IMR-90 (cell line): Measurements from ENCODE around the gene FGF16. TPM values are rescaled to one million over a fixed set of nuclear protein-coding genes. Genes with fewer than 3 reads are reported as not detected.

Source experiments
- ATAC-seq: fragments of 200-7000 bp; cut with Tn5 transposase; 2 replicates; pipeline ENCODE4 v1.9.1; 2020; ENCODE audit warnings: low read depth, mild to moderate bottlenecking, moderate library complexity
- BruUV-seq: library from RNA; stranded (reverse); fragments of 400-500 nt; replicated peaks from 2 replicates; lab custom pipeline; 2021; lab: Mats Ljungman, UMichigan
- CTCF ChIA-PET: fragments of 300-600 bp; formaldehyde crosslinking; extraction: SDS; loops from one replicate; lab custom pipeline; 2021; ENCODE audit warnings: antibody characterized with exemption; lab: Yijun Ruan, JAX
- POLR2A ChIA-PET: fragments of 300-600 bp; sonication (Branson Sonifier 250); formaldehyde crosslinking; loops from one replicate; lab custom pipeline; 2022; ENCODE audit warnings: antibody characterized with exemption; ENCODE audit not compliant: unreplicated experiment; lab: Charles Lee
- DNase-seq: peaks from one replicate; pipeline ENCODE4 v3.0.0; 2013
- H2AFZ ChIP-seq: replicated peaks from 2 replicates; pipeline ENCODE3; 2013; ENCODE audit warnings: low read length, mild to moderate bottlenecking; ENCODE audit not compliant: poor library complexity
- H2AK5ac ChIP-seq: 2 replicates; pipeline ENCODE4 v1.6.1; 2013; ENCODE audit warnings: low read depth, low read length, inconsistent platforms
- H2AK9ac ChIP-seq: replicated peaks from 2 replicates; pipeline ENCODE3; 2013; ENCODE audit warnings: mild to moderate bottlenecking, low read depth, low read length, moderate library complexity; ENCODE audit not compliant: poor library complexity
- H2BK120ac ChIP-seq: 2 replicates; pipeline ENCODE4 v1.6.1; 2013; ENCODE audit warnings: low read depth, low read length, inconsistent platforms
- H2BK15ac ChIP-seq: 3 replicates; pipeline ENCODE4 v1.6.1; 2013; ENCODE audit warnings: low read depth, low read length, inconsistent platforms
- H2BK20ac ChIP-seq: 2 replicates; pipeline ENCODE4 v1.6.1; 2013; ENCODE audit warnings: low read depth, mild to moderate bottlenecking, inconsistent platforms, low read length, moderate library complexity
- H2BK5ac ChIP-seq: 2 replicates; pipeline ENCODE4 v1.6.1; 2013; ENCODE audit warnings: mild to moderate bottlenecking, low read depth, low read length, inconsistent platforms; ENCODE audit not compliant: poor library complexity, severe bottlenecking
- H3K14ac ChIP-seq: replicated peaks from 2 replicates; pipeline ENCODE4 v1.6.1; 2013; ENCODE audit warnings: low read depth, low read length, inconsistent platforms
- H3K18ac ChIP-seq: 2 replicates; pipeline ENCODE4 v1.6.1; 2013; ENCODE audit warnings: low read depth, low read length, control low read depth
- H3K23ac ChIP-seq: 2 replicates; pipeline ENCODE4 v1.6.1; 2013; ENCODE audit warnings: low read depth, low read length, inconsistent platforms
- H3K27ac ChIP-seq: 2 replicates; pipeline ENCODE4 v1.5.1; 2013; ENCODE audit warnings: mild to moderate bottlenecking, control low read depth, low read length; ENCODE audit not compliant: insufficient read depth
- H3K27me3 ChIP-seq: 2 replicates; pipeline ENCODE4 v1.6.1; 2013; ENCODE audit warnings: low read length; ENCODE audit not compliant: control insufficient read depth, insufficient read depth
- H3K36me3 ChIP-seq: 2 replicates; pipeline ENCODE4 v1.6.1; 2013; ENCODE audit warnings: low read length, mixed read lengths; ENCODE audit not compliant: control insufficient read depth, insufficient read depth
- H3K4ac ChIP-seq: 2 replicates; pipeline ENCODE4 v1.6.1; 2013; ENCODE audit warnings: low read depth, low read length, inconsistent platforms
- H3K4me1 ChIP-seq: 2 replicates; pipeline ENCODE4 v1.6.1; 2013; ENCODE audit warnings: low read length, mixed read lengths; ENCODE audit not compliant: control insufficient read depth, insufficient read depth
- H3K4me2 ChIP-seq: 2 replicates; pipeline ENCODE4 v1.6.1; 2013; ENCODE audit warnings: low read depth, mild to moderate bottlenecking, control low read depth, low read length, moderate library complexity
- H3K4me3 ChIP-seq: 2 replicates; pipeline ENCODE4 v1.5.1; 2013; ENCODE audit warnings: low read depth, mild to moderate bottlenecking, control low read depth, low read length, moderate library complexity; ENCODE audit not compliant: insufficient read depth
- H3K56ac ChIP-seq: 2 replicates; pipeline ENCODE4 v1.6.1; 2013; ENCODE audit warnings: low read length, inconsistent platforms; ENCODE audit not compliant: insufficient read depth; ENCODE audit errors: extremely low read depth
- H3K79me1 ChIP-seq, 2 experiments: 2 replicates each; pipeline ENCODE4 v1.6.1; 2013; ENCODE audit warnings: low read length in 2 of 2, inconsistent platforms in 1 of 2, low read depth in 1 of 2
- H3K9ac ChIP-seq: 2 replicates; pipeline ENCODE4 v1.6.1; 2013; ENCODE audit warnings: low read depth, low read length, control low read depth
- H3K9me1 ChIP-seq: 2 replicates; pipeline ENCODE4 v1.6.1; 2013; ENCODE audit warnings: low read length, inconsistent platforms; ENCODE audit not compliant: insufficient read depth
- H3K9me3 ChIP-seq: 2 replicates; pipeline ENCODE4 v1.6.1; 2013; ENCODE audit warnings: low read length; ENCODE audit not compliant: control insufficient read depth, insufficient read depth
- H4K20me1 ChIP-seq: 2 replicates; pipeline ENCODE4 v1.6.1; 2013; ENCODE audit warnings: low read length, inconsistent platforms; ENCODE audit not compliant: insufficient read depth
- H4K5ac ChIP-seq: 2 replicates; pipeline ENCODE4 v1.6.1; 2013; ENCODE audit warnings: mild to moderate bottlenecking, low read depth, low read length, control low read depth
- H4K8ac ChIP-seq, 2 experiments: 2 replicates each; pipeline ENCODE4 v1.6.1; 2013; ENCODE audit warnings: low read depth in 2 of 2, low read length in 2 of 2, control low read depth in 1 of 2, inconsistent platforms in 1 of 2
- H4K91ac ChIP-seq: 2 replicates; pipeline ENCODE4 v1.6.1; 2013; ENCODE audit warnings: low read depth, low read length, inconsistent platforms; ENCODE audit not compliant: insufficient read depth
- BHLHE40 ChIP-seq: fragments of 150-350 bp; IDR thresholded peaks from 2 replicates; pipeline ENCODE4 v1.6.1; 2016; ENCODE audit warnings: mild to moderate bottlenecking, low read depth, low read length
- CEBPB ChIP-seq: IDR thresholded peaks from 2 replicates; pipeline ENCODE4 v1.6.1; 2012; ENCODE audit warnings: low read depth, low read length, improper control_type of control experiment
- CHD1 ChIP-seq: IDR thresholded peaks from 2 replicates; pipeline ENCODE4 v1.6.1; 2012; ENCODE audit warnings: low read depth, low read length, improper control_type of control experiment
- CTCF ChIP-seq: conservative IDR thresholded peaks from 2 replicates; pipeline ENCODE4 v1.5.1; 2012; ENCODE audit warnings: mild to moderate bottlenecking, low read depth, low read length, improper control_type of control experiment
- ELK1 ChIP-seq: fragments of 150-350 bp; IDR thresholded peaks from 2 replicates; pipeline ENCODE4 v1.6.1; 2016; ENCODE audit warnings: low read depth, mild to moderate bottlenecking, low read length, moderate library complexity, borderline replicate concordance
- FOS ChIP-seq: fragments of 150-350 bp; IDR thresholded peaks from 2 replicates; pipeline ENCODE4 v1.6.1; 2016; ENCODE audit warnings: low read depth, low read length
- MAFK ChIP-seq: IDR thresholded peaks from 2 replicates; pipeline ENCODE4 v1.6.1; 2012; ENCODE audit warnings: low read depth, low read length, improper control_type of control experiment
- MAZ ChIP-seq: IDR thresholded peaks from 2 replicates; pipeline ENCODE4 v1.6.1; 2012; ENCODE audit warnings: low read depth, mild to moderate bottlenecking, low read length, improper control_type of control experiment, moderate library complexity, borderline replicate concordance
- MXI1 ChIP-seq: IDR thresholded peaks from 2 replicates; pipeline ENCODE4 v1.6.1; 2012; ENCODE audit warnings: low read depth, mild to moderate bottlenecking, low read length, moderate library complexity, borderline replicate concordance
- NFE2L2 ChIP-seq: fragments of 150-350 bp; IDR thresholded peaks from 2 replicates; pipeline ENCODE4 v1.6.1; 2016; ENCODE audit warnings: low read depth, mild to moderate bottlenecking, low read length
- POLR2A ChIP-seq: IDR thresholded peaks from 2 replicates; pipeline ENCODE4 v1.6.1; 2012; ENCODE audit warnings: mild to moderate bottlenecking, low read depth, low read length
- RAD21 ChIP-seq: IDR thresholded peaks from 2 replicates; pipeline ENCODE4 v1.6.1; 2012; ENCODE audit warnings: low read length, improper control_type of control experiment
- RCOR1 ChIP-seq: IDR thresholded peaks from 2 replicates; pipeline ENCODE4 v1.6.1; 2012; ENCODE audit warnings: mild to moderate bottlenecking, low read length, improper control_type of control experiment; ENCODE audit not compliant: insufficient replicate concordance
- RFX5 ChIP-seq: IDR thresholded peaks from 2 replicates; pipeline ENCODE4 v1.8.0; 2012; ENCODE audit warnings: low read depth, mild to moderate bottlenecking, low read length, moderate library complexity
- SMC3 ChIP-seq: fragments of 150-350 bp; IDR thresholded peaks from 2 replicates; pipeline ENCODE4 v1.6.1; 2016; ENCODE audit warnings: low read depth, mild to moderate bottlenecking, antibody characterized with exemption, low read length, moderate library complexity
- USF2 ChIP-seq: fragments of 150-350 bp; IDR thresholded peaks from 2 replicates; pipeline ENCODE4 v1.6.1; 2017; ENCODE audit warnings: mild to moderate bottlenecking, antibody characterized with exemption, low read length, low read depth
- WGBS, 2 experiments: methylation state at CpG; one replicate each; pipeline versions ENCODE4 v1.1.5 to v1.1.7; 2013; ENCODE audit warnings: missing lambda C conversion rate in 2 of 2; ENCODE audit not compliant: insufficient read length in 1 of 2; ENCODE audit errors: extremely low coverage in 2 of 2; 5-methylcytosine and 5-hydroxymethylcytosine counted together
- dilution Hi-C: fragments of 300-500 bp; cut with HindIII; formaldehyde crosslinking; loops from one replicate; pipeline ENCODE4 v1.14.3; 2018; ENCODE audit warnings: low sequenced_read_pairs; ENCODE audit not compliant: unreplicated experiment
- in situ Hi-C: fragments of 300-500 bp; cut with MboI; formaldehyde crosslinking; loops from 3 replicates; pipeline ENCODE4 v1.14.3; 2019; ENCODE audit warnings: low sequenced_read_pairs, inconsistent platforms, mixed read lengths
- intact Hi-C: fragments of 100-400 bp; cut with micrococcal nuclease; formaldehyde crosslinking; loops from 2 replicates; pipeline ENCODE4 v1.10.0; 2022
- polyA plus RNA-seq, 3 experiments: library from polyadenylated mRNA; depleted of rRNA; stranded (reverse); fragments of >200 nt; gene quantifications; 2 replicates each; pipeline ENCODE4 v1.2.3, GENCODE V29; 2012; ENCODE audit warnings: low replicate concordance in 1 of 3
- total RNA-seq: library from RNA; depleted of rRNA; stranded (reverse); fragments of >200 nt; gene quantifications from 2 replicates; pipeline ENCODE4 v1.2.3, GENCODE V29; 2012

Gene FGF16
- total and polyA plus RNA-seq, 2 of the 4 experiments (the other 2 are of a cell fraction): not detected

DNA sequence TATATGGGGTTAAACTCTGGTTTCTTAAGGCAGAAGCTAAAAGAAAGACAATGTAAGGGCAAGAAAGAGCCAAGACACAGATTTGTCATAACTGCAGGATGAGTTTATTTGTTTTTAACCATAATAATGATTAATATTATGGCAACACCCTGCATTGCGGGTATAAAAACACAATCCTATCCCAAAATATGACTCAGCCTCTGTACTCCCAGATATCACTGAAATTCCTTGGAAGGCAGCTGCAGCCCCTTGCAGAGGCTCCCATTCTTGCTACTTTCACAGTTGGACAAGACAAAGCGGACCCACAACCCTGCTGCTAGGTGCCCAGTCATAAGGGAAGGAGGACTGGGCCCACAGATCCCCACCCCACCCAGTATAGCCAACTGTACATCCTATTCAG is 20.4 kb upstream of the FGF16 start:
- dilution Hi-C loops: no loop called here
- Histone ChIP-seq H3K9ac (no peak overlapping the region), H2BK120ac (no peak overlapping the region), H3K9me3 (no peaks in the 10 kb centered on the region), H2BK5ac (no peak overlapping the region), H3K9me1 (no peaks in the 10 kb centered on the region), H2BK20ac (no peak overlapping the region), H3K14ac (no peak overlapping the region), H2AK5ac (no peak overlapping the region), H3K4me2 (no peak overlapping the region), H3K79me1 (no peaks in the 10 kb centered on the region), H2BK15ac (no peak overlapping the region), H3K27me3 (peaks cover 3% of the 10 kb centered on the region), H3K36me3 (no peaks in the 10 kb centered on the region), H3K27ac (no peak overlapping the region), H3K56ac (no peak overlapping the region), H4K5ac (no peak overlapping the region), H4K8ac (no peak overlapping the region), H2AK9ac (no peak overlapping the region), H3K18ac (no peak overlapping the region), H2AFZ (no peak overlapping the region), H4K20me1 (no peaks in the 10 kb centered on the region), H3K23ac (no peak overlapping the region), H3K4ac (no peak overlapping the region), H3K4me1 (no peaks in the 10 kb centered on the region), H4K91ac (no peak overlapping the region), H3K4me3 (no peak overlapping the region)
- no CpG with 5 or more reads among the region's 2 CpGs for WGBS, 2 experiments
- ChIA-PET POLR2A (no interaction called here), CTCF (no interaction called here)
- intact Hi-C loops: no loop called here
- TF ChIP-seq NFE2L2 (no peak), POLR2A (no peak), CTCF (no peak), MAFK (no peak), CHD1 (no peak), RCOR1 (no peak), FOS (no peak), USF2 (no peak), MXI1 (no peak), RFX5 (no peak), CEBPB (no peak), MAZ (no peak), SMC3 (no peak), BHLHE40 (no peak), ELK1 (no peak), RAD21 (no peak)
- in situ Hi-C loops: no loop called here
- ATAC-seq (no peak), DNase-seq (peak; percentile 5)
- BruUV-seq: no TSS peak
